CD4-positive, alpha-beta T cell treated with Interleukin-10 for 1 hour (primary cell): ENCODE data around the gene IL4R.
"Not testable (repeated sequence)": the region's sequence is repeated elsewhere in the genome, so short reads cannot be mapped to it uniquely, and the experiment has no call there.

Experiments
- DNase-seq: peaks from one replicate; pipeline ENCODE4 v3.0.0-alpha.2; 2020

IL4R gene

GRCh38 chr16:27385398-27385797 lies 71.6 kb downstream of the IL4R start:
- no peak for DNase-seq

DNA sequence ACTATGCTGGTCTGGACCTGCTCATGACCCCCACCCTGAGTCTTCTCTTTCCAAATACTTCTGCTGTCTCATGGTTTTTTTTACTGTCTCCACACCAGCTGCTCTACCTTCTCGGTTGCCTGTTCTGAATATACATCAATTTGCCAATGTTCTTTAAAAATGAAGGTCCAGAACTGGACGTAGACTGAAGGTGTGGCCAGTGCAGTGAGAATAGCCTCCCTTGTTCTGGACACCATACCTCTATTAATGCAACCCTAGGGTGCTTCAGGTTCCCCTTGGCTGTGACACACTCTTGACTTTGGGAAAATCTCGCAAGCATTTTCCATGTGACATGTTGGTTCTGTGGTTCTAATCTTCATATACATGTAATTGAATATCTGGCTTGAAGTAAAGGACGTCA lies 72.9 kb downstream of the IL4R start:
- DNase-seq, result no peak

GRCh38 chr16:27387724-27388123 lies 74.0 kb downstream of the IL4R start:
- DNase-seq, result no peak

DNA sequence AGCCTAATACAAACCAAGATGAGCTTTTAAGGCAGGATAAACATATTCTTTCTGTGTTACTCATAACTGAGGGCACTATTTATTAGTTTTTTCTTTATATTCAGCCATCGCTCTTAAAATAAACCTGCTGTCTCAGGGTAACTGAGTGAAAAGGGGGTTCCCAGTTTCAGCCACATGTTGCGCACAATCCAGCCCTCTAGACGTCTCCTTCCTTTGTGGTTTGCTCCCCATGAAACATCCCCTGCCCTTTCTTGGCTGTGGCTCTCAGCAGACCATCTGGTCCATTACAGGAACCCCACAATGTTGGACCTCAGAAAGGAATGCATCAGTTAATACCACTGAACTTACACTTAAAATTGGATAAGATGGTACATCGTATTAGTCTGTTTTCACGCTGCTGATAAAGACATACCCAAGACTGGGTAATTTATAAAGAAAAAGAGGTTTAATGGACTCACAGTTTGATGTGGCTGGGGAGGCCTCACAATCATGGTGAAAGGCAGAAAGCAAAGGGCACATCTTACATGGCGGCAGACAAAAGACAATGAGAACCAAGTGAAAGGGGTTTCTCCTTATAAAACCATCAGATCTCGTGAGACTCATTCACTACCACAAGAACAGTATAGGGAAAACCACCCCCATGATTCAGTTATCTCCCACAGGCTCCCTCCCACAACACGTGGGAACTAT lies 75.6 kb downstream of the IL4R start:
- no peak for DNase-seq

DNA sequence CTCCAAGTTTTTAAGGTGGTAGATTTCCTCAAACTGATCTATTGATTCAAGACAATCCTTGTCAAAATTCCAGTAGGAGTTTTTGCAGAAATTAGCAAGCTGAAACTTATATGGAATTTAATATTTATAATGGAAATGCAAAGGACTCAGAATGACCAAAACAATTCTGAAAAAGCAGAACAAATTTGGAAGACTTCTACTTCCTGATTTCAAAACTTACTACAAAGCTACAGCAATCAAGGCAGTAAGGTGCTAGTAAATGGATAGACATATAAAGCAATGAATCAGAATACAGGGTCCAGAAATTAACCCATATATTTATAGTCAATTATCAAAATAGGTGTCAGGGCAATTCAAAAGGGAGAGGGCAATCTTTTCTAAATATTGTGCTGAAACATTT lies 76.4 kb downstream of the IL4R start:
- DNase-seq, result no peak

DNA sequence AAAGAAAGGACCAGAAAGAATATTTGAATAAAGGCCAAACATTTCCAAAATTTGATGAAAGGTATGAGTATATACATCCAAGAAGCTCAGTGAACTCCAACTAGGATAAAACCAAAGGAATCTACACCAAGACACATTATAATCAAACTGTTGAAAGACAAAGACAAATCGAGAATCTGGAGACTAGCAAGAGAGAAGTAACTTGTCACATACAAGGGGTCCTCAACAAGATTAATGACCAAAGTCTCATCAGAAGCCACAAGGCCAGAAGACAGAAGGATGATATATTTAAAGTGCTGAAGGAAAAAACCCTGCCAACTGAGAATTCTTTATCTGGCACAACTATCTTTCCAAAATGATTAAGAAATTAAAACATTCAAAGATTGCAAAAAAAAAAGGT lies 78.9 kb downstream of the IL4R start:
- no peak for DNase-seq

DNA sequence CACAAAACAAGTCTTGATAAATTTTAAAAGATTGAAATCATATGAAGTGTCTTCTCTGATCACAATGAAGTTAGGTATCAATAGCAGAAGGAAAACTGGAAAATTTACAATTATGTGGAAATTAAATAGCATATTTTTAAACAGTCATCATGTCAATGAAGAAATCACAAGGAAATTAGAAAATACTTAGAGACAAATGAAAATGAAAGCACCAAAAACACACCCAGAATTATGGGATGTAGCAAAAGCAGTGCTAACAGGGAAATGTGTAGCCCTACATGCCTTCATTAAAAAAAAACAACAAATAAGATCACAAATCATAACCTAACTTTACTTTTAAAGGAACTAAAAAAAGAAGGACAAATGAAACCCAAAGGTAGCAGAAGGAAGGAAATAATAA lies 80.7 kb downstream of the IL4R start:
- no peak for DNase-seq

- DNase-seq, result not testable (repeated sequence)
Measured at GRCh38 chr16:27398341-27398893, 84.6 kb downstream of the IL4R start.

GRCh38 chr16:27398894-27399853 lies 85.4 kb downstream of the IL4R start:
- no peak for DNase-seq

GRCh38 chr16:27399969-27400368 lies 86.2 kb downstream of the IL4R start:
- DNase-seq, result no peak

- no peak for DNase-seq
Measured at GRCh38 chr16:27400751-27401620, 87.2 kb downstream of the IL4R start.

DNA sequence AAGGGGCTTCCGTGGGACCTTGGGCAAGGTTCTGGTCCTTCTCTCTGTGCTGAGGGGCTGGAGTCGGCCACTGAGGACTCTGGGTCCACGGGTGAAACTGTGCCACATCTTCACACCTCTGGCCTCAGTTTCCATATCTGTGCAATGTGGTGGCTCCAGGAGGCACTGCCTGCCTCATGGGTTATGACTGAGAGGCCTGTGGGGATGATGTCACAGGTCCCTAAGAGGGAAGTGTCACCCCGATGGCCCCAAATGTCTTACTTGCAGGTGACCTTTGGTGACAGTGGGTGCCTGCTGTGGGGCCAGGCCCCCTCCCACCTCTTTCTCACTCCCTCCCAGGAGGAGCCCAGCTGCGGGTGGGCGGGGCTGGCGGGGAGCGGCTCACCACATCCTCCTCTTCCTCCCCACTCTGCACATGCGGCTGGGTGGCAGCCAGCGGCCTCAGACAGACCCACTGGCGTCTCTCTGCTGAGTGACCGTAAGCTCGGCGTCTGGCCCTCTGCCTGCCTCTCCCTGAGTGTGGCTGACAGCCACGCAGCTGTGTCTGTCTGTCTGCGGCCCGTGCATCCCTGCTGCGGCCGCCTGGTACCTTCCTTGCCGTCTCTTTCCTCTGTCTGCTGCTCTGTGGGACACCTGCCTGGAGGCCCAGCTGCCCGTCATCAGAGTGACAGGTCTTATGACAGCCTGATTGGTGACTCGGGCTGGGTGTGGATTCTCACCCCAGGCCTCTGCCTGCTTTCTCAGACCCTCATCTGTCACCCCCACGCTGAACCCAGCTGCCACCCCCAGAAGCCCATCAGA lies 88.2 kb downstream of the IL4R start, which contains the start of gene IL21R:
Gene IL21R, plus strand, starts transcription at position 407 of the 801 bp plus-strand sequence. CDS start 27,898 bp downstream, outside the sequence.
- peak; percentile 89 for DNase-seq

- no peak for DNase-seq
Measured at GRCh38 chr16:27402569-27402963, 88.8 kb downstream of the IL4R start.

DNA sequence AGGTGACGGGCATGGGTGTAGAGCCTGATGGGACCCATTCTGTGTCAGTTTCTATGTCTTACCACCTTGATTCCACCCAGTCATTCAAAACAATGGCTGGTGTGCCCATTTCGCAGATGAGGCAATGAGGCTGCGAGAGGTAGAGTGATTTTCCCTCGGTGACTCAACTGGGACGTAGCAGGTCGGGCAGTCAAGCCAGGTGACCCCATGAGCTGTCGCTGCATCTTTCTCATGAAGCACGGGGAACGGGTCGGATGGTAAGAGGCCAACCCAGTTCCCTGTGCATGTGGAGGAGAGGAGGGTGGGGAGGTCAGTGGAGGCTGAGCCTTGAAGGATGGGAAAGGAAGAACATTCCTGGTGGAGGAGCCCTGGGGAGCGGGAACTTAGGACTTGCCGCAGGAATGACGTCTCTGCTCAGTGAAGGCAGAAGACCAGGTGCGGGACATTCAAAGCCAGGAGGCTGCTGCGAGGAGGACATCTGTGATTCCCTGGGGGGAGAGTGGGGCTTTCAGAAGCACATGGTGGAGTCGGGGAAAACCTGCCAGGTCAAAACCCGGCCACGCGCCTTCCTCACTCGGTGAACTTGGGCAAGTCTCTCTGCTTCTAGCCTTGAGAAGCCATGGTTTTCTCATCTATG lies 89.3 kb downstream of the IL4R start:
- no peak for DNase-seq

GRCh38 chr16:27403601-27403992 lies 89.8 kb downstream of the IL4R start:
- no peak for DNase-seq

DNA sequence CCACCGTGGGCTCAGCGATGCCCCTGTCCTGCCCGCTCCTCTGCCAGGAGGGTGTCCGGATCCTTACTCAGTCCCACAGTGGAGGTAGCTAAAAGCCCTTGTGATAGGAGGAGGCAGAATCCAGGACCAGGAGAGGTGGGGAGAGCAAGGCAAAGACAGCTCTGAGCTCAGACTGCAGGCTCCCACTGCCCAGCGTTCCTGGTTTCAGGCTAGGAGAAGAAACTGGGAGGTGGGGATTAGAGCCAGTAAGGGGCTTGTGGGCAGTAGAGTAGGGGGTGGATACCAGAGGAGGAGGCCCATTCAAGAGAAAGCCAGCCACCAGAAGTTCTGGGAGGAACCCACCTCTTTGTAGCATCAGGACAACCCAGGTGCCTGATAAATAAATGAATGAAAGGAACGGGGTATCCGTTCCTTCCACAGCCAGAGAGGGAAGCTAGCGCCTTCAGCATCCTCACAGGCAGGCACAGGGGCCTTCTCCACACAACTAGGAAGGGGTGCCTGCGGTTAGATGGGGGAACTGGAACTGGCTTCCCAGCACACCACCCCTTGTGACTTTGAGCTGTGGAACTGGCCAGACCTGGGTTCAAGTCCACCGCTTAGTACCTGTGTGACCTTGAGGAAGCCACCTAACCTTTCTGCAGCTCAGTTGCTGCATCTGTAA lies 90.5 kb downstream of the IL4R start:
- no peak for DNase-seq

DNA sequence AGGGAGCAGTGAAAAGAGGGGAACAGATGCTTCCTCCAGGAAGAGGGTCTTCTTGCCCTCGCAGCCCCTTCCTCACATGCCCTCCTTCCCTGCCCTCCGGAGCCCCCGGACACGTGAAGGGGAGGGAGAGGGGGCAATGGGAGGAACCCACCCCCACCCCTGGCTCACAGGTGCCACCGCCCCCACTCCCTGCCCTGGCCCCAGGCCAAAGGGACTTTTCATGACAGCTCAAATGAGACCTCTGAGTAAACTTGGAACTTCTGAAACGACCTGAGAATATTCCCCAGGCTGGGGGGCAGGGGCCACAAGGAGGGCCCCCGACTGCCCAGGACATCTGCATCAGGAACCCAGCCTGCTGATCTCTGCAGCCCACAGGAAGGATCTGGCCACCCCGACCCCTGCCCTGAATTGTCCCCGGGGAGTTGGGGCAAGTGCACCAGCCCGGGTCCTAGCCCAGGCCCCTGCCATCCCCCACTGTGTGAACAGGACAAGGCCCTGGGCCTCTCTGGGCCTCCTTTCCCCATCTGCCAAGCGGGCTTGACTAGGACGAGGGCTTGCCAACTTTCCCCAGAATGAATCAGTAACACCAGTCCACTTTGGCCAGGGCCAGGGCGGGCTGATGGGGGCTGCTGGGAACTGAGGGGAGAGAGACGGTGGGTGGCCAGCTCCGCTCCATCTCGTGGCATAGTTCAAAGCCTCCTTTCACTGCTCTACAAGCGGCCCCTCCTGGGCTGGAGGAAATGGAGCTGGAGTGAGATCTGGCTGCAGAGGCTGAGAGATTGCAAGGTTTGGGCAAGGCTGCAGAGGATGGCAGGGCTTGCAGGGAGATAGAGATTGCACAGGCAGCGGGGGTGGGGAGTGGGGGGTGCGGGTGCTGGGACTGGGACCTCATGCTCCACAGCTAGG lies 92.0 kb downstream of the IL4R start:
- DNase-seq, result no peak

DNA sequence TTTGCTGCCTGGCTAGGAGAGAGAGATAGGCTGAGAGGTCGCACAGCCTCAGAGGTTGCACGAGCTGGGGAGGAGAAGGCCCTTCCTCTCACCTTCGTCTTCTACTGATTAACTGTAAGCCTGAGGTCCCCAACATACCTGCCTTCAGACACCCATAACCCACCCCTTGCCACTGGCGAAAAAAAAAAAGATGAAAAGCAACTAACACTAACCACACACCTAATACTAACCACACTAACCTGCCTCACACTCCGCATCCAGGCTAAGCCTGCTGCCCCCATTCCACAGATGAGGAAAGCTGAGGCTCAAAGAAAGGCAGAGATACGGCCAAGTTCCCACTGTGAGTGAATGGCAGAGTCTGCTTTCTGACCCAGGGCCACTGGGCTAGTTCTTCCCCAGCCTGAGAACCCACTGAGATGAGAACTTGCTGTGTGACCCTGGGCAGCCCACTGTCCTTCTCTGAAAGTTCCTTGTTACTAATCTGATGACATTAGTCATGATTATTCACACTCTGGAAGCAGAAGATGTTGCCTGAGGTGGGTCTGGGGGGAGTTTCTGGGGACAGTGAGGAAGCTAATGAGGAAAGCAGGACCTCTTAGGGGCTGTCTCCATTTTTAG lies 92.8 kb downstream of the IL4R start:
- DNase-seq, result no peak

DNA sequence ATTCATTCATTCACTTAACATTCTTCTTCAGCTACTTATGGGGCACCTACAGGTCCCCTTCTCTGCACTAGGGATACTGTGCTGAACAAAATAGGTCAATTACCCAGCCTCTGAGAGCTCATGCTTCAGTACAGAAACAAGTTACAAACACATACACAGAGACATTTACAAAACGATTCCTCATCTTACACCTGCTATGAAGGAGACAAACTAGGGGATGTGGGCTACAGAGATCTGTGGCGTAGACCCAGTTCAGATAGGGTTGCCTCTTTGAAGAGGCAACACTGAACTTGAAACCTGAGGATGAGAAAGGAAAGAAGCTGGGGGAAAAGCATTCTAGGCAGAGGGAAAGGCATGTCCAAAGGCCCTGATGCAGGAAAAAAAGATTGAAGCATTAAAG lies 93.4 kb downstream of the IL4R start:
- DNase-seq, result no peak
